Hepatocyte (in vitro differentiated cells): ENCODE results near the gene SLC13A5.

Experiments
- EZH2 ChIP-seq: fragments of 200-600 bp; sonication (generic); IDR thresholded peaks from 2 replicates; pipeline ENCODE4 v1.6.1; 2016; ENCODE audit warnings: antibody characterized with exemption, mild to moderate bottlenecking, borderline replicate concordance
- EZH2phosphoT487 ChIP-seq: fragments of 200-600 bp; sonication (generic); IDR thresholded peaks from one replicate; pipeline ENCODE4 v1.6.1; 2018; ENCODE audit warnings: antibody characterized with exemption, mild to moderate bottlenecking, low read depth, moderate library complexity; ENCODE audit not compliant: unreplicated experiment, severe bottlenecking
- TF ChIP-seq, protein P1 (sequence below): fragments of 200-600 bp; sonication (generic); IDR thresholded peaks from 2 replicates; pipeline ENCODE4 v1.5.1; 2016; ENCODE audit warnings: antibody characterized with exemption, mild to moderate bottlenecking; ENCODE audit not compliant: poor library complexity

DNA sequence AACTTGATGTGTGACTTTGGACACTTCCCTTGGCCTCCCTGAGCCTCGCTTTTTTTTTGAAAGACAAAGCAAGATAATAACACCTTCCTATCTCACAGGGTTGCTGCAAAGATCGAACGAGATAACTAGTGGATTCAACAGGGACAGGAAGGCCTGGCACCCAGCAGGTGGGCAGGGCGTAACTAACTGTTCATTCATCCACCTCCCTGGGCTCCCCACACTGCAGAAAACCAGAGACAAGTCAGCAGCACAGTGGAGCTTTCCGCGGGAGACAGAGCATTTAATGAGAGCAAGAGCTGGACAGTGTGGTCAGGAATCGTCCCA lies 28.7 kb downstream of the SLC13A5 start:
- TF ChIP-seq, protein P1, sequence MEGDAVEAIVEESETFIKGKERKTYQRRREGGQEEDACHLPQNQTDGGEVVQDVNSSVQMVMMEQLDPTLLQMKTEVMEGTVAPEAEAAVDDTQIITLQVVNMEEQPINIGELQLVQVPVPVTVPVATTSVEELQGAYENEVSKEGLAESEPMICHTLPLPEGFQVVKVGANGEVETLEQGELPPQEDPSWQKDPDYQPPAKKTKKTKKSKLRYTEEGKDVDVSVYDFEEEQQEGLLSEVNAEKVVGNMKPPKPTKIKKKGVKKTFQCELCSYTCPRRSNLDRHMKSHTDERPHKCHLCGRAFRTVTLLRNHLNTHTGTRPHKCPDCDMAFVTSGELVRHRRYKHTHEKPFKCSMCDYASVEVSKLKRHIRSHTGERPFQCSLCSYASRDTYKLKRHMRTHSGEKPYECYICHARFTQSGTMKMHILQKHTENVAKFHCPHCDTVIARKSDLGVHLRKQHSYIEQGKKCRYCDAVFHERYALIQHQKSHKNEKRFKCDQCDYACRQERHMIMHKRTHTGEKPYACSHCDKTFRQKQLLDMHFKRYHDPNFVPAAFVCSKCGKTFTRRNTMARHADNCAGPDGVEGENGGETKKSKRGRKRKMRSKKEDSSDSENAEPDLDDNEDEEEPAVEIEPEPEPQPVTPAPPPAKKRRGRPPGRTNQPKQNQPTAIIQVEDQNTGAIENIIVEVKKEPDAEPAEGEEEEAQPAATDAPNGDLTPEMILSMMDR: no peak
- TF ChIP-seq EZH2: no peak
- no peak for TF ChIP-seq EZH2phosphoT487
